HepG2 (cell line): Measurements from ENCODE around the gene ZIC4. TPM values are rescaled to one million over a fixed set of nuclear protein-coding genes. Genes with fewer than 3 reads are reported as not detected.

Experiments used
- ATAC-seq: fragments of 200-7000 bp; cut with Tn5 transposase; 3 replicates; pipeline ENCODE4 v1.9.1; 2020; ENCODE audit warnings: mild to moderate bottlenecking, moderate library complexity
- BruUV-seq: library from RNA; stranded (reverse); fragments of 400-500 nt; replicated peaks from 2 replicates; lab custom pipeline; 2021; lab: Mats Ljungman, UMichigan
- CTCF ChIA-PET: fragments of 300-600 bp; formaldehyde crosslinking; extraction: SDS; loops from one replicate; lab custom pipeline; 2021; ENCODE audit warnings: low total read pairs, inconsistent platforms, low intra/inter-chr PET ratio; lab: Yijun Ruan, JAX
- POLR2A ChIA-PET: fragments of 350-600 bp; sonication (Branson Sonifier 250); formaldehyde crosslinking; loops from one replicate; lab custom pipeline; 2020; ENCODE audit warnings: antibody characterized with exemption, inconsistent platforms; lab: Yijun Ruan, JAX
- DNase-seq: peaks from one replicate; pipeline ENCODE4 v3.0.0-alpha.2; 2015; ENCODE audit warnings: low spot score
- FAIRE-seq: peaks from 3 replicates; lab custom pipeline; 2011; peaks lifted over from hg19 to GRCh38; lab: Jason Lieb, UNC
- H2AFZ ChIP-seq: one replicate; pipeline ENCODE4 v1.6.1; 2011; ENCODE audit warnings: low read length, inconsistent platforms
- H3K27ac ChIP-seq: fragments of 300-600 bp; 3 replicates; pipeline ENCODE4 v1.8.0; 2011; ENCODE audit warnings: mixed run types, mild to moderate bottlenecking, mixed read lengths, low read length, inconsistent platforms; ENCODE audit not compliant: insufficient read depth; ENCODE audit errors: extremely low read length
- H3K27me3 ChIP-seq, 2 experiments: fragments of 200-600 bp in 1 of 2; 2 replicates in 1 of 2; 3 replicates in 1 of 2; pipeline versions ENCODE4 v1.6.0 to v1.8.0; 2011; ENCODE audit warnings: low read length in 2 of 2, mild to moderate bottlenecking in 2 of 2, moderate library complexity in 2 of 2, inconsistent platforms in 1 of 2; ENCODE audit not compliant: insufficient read depth in 2 of 2, control insufficient read depth in 1 of 2
- H3K36me3 ChIP-seq, 2 experiments: fragments of 200-600 bp in 1 of 2; replicated peaks in 1 of 2; 2 replicates in 1 of 2; 3 replicates in 1 of 2; pipeline versions ENCODE4 v1.5.1 to v1.8.0; 2011; ENCODE audit warnings: low read length in 2 of 2, inconsistent platforms in 1 of 2; ENCODE audit not compliant: insufficient read depth in 2 of 2, control insufficient read depth in 1 of 2
- H3K4me1 ChIP-seq: 2 replicates; pipeline ENCODE4 v1.5.1; 2012; ENCODE audit warnings: low read length, inconsistent platforms; ENCODE audit not compliant: insufficient read depth
- H3K4me2 ChIP-seq: 2 replicates; pipeline ENCODE4 v1.6.0; 2011; ENCODE audit warnings: low read depth, low read length, inconsistent platforms
- H3K4me3 ChIP-seq, 3 experiments: fragments of 200-600 bp in 1 of 3; sonication (generic), shearing (Covaris generic) in 1 of 3; replicated peaks in 1 of 3; 2 replicates each; pipeline ENCODE4 v1.5.1; 2011 to 2016; ENCODE audit warnings: low read length in 3 of 3, inconsistent platforms in 2 of 3, low read depth in 2 of 3, mild to moderate bottlenecking in 2 of 3, control low read depth in 1 of 3, mixed read lengths in 1 of 3; ENCODE audit not compliant: insufficient read depth in 1 of 3
- H3K79me2 ChIP-seq: one replicate; pipeline ENCODE4 v1.6.1; 2011; ENCODE audit warnings: low read length, inconsistent platforms; ENCODE audit not compliant: insufficient read depth
- H3K9ac ChIP-seq: 2 replicates; pipeline ENCODE4 v1.6.0; 2011; ENCODE audit warnings: mild to moderate bottlenecking, low read depth, low read length, inconsistent platforms; ENCODE audit not compliant: insufficient read depth
- H3K9me3 ChIP-seq: 2 replicates; pipeline ENCODE4 v1.5.1; 2012; ENCODE audit warnings: mild to moderate bottlenecking, low read length
- H4K20me1 ChIP-seq: 2 replicates; pipeline ENCODE4 v1.6.0; 2011; ENCODE audit warnings: inconsistent platforms, mild to moderate bottlenecking, low read length, moderate library complexity; ENCODE audit not compliant: insufficient read depth
- DNMT1 ChIP-seq: sonication (generic); formaldehyde crosslinking; IDR thresholded peaks from 2 replicates; pipeline ENCODE4 v1.5.1; 2020; ENCODE audit warnings: mild to moderate bottlenecking, missing genetic modification reagents
- ELF1 ChIP-seq: sonication (generic); formaldehyde crosslinking; IDR thresholded peaks from 2 replicates; pipeline ENCODE4 v1.4.0; 2020; ENCODE audit warnings: missing genetic modification reagents
- FOXK1 ChIP-seq: sonication (generic); formaldehyde crosslinking; IDR thresholded peaks from 2 replicates; pipeline ENCODE4 v1.4.0; 2020; ENCODE audit warnings: low read depth, missing genetic modification reagents, borderline replicate concordance
- HMG20A ChIP-seq: IDR thresholded peaks from 2 replicates; pipeline ENCODE4 v1.6.1; 2016; ENCODE audit warnings: borderline replicate concordance
- IKZF1 ChIP-seq: fragments of 450-650 bp; IDR thresholded peaks from 2 replicates; pipeline ENCODE4 v1.7.1; 2016
- IKZF4 ChIP-seq: sonication (generic); formaldehyde crosslinking; IDR thresholded peaks from 2 replicates; pipeline ENCODE4 v1.5.1; 2020; ENCODE audit warnings: borderline replicate concordance, mild to moderate bottlenecking, low read depth, missing genetic modification reagents; ENCODE audit errors: not compliant biosample characterization
- JDP2 ChIP-seq: sonication (generic); formaldehyde crosslinking; IDR thresholded peaks from 2 replicates; pipeline ENCODE4 v1.8.1; 2022; ENCODE audit warnings: missing genetic modification reagents, borderline replicate concordance
- KLF9 ChIP-seq: IDR thresholded peaks from 2 replicates; pipeline ENCODE4 v1.6.1; 2016; ENCODE audit warnings: low read depth
- MAFK ChIP-seq, 2 experiments: IDR thresholded peaks in 1 of 2; conservative IDR thresholded peaks in 1 of 2; 2 replicates each; pipeline ENCODE4 v1.6.1; 2011; ENCODE audit warnings: improper control_type of control experiment in 2 of 2, low read length in 2 of 2
- MEIS2 ChIP-seq: sonication (generic); formaldehyde crosslinking; IDR thresholded peaks from 2 replicates; pipeline ENCODE4 v1.9.0; 2021; ENCODE audit warnings: mild to moderate bottlenecking, missing genetic modification reagents
- NBN ChIP-seq: fragments of 450-650 bp; conservative IDR thresholded peaks from 2 replicates; pipeline ENCODE4 v1.6.1; 2017
- POLR2AphosphoS5 ChIP-seq: IDR thresholded peaks from 2 replicates; pipeline ENCODE4 v1.6.1; 2012; ENCODE audit warnings: low read depth, low read length
- SIN3A ChIP-seq: IDR thresholded peaks from 2 replicates; pipeline ENCODE4 v1.6.1; 2011; ENCODE audit warnings: low read depth, mild to moderate bottlenecking, control low read depth, low read length, borderline replicate concordance
- TBX2 ChIP-seq: sonication (generic); formaldehyde crosslinking; IDR thresholded peaks from 2 replicates; pipeline ENCODE4 v1.5.0; 2020; ENCODE audit warnings: missing genetic modification reagents, mild to moderate bottlenecking, borderline replicate concordance
- ZNF333 ChIP-seq: sonication (generic); formaldehyde crosslinking; IDR thresholded peaks from 2 replicates; pipeline ENCODE4 v1.4.0; 2020; ENCODE audit warnings: mild to moderate bottlenecking, missing genetic modification reagents, borderline replicate concordance
- ZNF615 ChIP-seq: sonication (generic); formaldehyde crosslinking; IDR thresholded peaks from 2 replicates; pipeline ENCODE4 v1.5.0; 2020; ENCODE audit warnings: mild to moderate bottlenecking, missing genetic modification reagents, borderline replicate concordance
- ZNF619 ChIP-seq: sonication (generic); formaldehyde crosslinking; IDR thresholded peaks from 2 replicates; pipeline ENCODE4 v1.4.0; 2020; ENCODE audit warnings: mild to moderate bottlenecking, missing genetic modification reagents
- WGBS: methylation state at CpG from one replicate; pipeline ENCODE4 v1.1.6; 2017; ENCODE audit warnings: low lambda C conversion rate; 5-methylcytosine and 5-hydroxymethylcytosine counted together
- in situ Hi-C: cut with HindIII; loops from 2 replicates; pipeline ENCODE4 v1.10.0; 2017; ENCODE audit warnings: low pct_unique_long_range_greater_than_20kb; ENCODE audit not compliant: extremely low pct_ligation_motif_present
- intact Hi-C: fragments of 100-400 bp; cut with micrococcal nuclease; formaldehyde crosslinking; loops from one replicate; pipeline ENCODE4 v1.10.0; 2022; ENCODE audit not compliant: unreplicated experiment
- polyA plus RNA-seq, 8 experiments: library from polyadenylated mRNA; depleted of rRNA in 3 of 8; stranded (reverse) in 7 of 8; unstranded in 1 of 8; fragments of >200 nt; fragmentation: Illumina TruSeq in 4 of 8; extraction: Trizol in 4 of 8; gene quantifications; 2 replicates each; pipeline versions ENCODE4 v1.2.1 to v1.2.3, GENCODE V29; 2011 to 2016; ENCODE audit warnings: low read depth in 4 of 8, missing spikeins in 1 of 8, mixed read lengths in 1 of 8; ENCODE audit not compliant: insufficient read depth in 1 of 8
- total RNA-seq, 5 experiments: library from RNA; depleted of rRNA; stranded (reverse); fragments of >200 nt; fragmentation: Illumina TruSeq; extraction: Trizol; gene quantifications; 2 replicates each; pipeline ENCODE4 v1.2.3, GENCODE V29; 2016; ENCODE audit warnings: low read depth in 1 of 5
- TF ChIP-seq, protein P1 (sequence below): sonication (generic); formaldehyde crosslinking; IDR thresholded peaks from 2 replicates; pipeline ENCODE4 v1.4.0; 2020; ENCODE audit warnings: missing genetic modification reagents, borderline replicate concordance
- TF ChIP-seq, protein P2 (sequence below): sonication (generic); formaldehyde crosslinking; IDR thresholded peaks from 2 replicates; pipeline ENCODE4 v1.5.1; 2020; ENCODE audit warnings: missing genetic modification reagents, mild to moderate bottlenecking, borderline replicate concordance
- TF ChIP-seq, protein P3 (sequence below): sonication (generic); formaldehyde crosslinking; IDR thresholded peaks from 2 replicates; pipeline ENCODE4 v1.4.0; 2020; ENCODE audit warnings: missing genetic modification reagents, mild to moderate bottlenecking, borderline replicate concordance

The ZIC4 gene
- total and polyA plus RNA-seq, 2 of the 13 experiments (the other 11 are each of a cell fraction or from before 2014, with no cell fraction given) = not detected

DNA sequence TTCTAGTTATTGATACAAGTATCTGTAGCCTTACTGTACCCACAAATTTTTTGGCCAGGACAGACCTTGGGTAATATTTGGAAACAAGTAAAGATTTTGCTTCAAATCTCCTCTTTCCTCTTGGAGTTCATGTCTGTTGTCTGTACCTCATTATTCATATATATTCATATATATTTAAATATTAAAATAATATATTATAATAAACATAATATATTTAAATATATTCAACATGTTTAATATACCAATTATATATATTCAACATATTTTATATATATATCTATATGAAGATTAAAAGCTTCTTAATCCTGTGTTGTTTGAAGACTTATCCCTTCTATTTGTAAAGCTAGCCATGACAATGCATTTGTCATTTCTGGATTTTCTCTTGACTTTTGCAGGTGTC is 40.9 kb upstream of the ZIC4 start (continued):
- TF ChIP-seq, protein P1, sequence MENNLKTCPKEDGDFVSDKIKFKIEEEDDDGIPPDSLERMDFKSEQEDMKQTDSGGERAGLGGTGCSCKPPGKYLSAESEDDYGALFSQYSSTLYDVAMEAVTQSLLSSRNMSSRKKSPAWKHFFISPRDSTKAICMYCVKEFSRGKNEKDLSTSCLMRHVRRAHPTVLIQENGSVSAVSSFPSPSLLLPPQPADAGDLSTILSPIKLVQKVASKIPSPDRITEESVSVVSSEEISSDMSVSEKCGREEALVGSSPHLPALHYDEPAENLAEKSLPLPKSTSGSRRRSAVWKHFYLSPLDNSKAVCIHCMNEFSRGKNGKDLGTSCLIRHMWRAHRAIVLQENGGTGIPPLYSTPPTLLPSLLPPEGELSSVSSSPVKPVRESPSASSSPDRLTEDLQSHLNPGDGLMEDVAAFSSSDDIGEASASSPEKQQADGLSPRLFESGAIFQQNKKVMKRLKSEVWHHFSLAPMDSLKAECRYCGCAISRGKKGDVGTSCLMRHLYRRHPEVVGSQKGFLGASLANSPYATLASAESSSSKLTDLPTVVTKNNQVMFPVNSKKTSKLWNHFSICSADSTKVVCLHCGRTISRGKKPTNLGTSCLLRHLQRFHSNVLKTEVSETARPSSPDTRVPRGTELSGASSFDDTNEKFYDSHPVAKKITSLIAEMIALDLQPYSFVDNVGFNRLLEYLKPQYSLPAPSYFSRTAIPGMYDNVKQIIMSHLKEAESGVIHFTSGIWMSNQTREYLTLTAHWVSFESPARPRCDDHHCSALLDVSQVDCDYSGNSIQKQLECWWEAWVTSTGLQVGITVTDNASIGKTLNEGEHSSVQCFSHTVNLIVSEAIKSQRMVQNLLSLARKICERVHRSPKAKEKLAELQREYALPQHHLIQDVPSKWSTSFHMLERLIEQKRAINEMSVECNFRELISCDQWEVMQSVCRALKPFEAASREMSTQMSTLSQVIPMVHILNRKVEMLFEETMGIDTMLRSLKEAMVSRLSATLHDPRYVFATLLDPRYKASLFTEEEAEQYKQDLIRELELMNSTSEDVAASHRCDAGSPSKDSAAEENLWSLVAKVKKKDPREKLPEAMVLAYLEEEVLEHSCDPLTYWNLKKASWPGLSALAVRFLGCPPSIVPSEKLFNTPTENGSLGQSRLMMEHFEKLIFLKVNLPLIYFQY (CRISPR knock-in tag) = no peak
- no peak for TF ChIP-seq TBX2
- TF ChIP-seq ELF1 (CRISPR knock-in tag) = no peak
- TF ChIP-seq ZNF615 (CRISPR knock-in tag) = no peak
- TF ChIP-seq, protein P2, sequence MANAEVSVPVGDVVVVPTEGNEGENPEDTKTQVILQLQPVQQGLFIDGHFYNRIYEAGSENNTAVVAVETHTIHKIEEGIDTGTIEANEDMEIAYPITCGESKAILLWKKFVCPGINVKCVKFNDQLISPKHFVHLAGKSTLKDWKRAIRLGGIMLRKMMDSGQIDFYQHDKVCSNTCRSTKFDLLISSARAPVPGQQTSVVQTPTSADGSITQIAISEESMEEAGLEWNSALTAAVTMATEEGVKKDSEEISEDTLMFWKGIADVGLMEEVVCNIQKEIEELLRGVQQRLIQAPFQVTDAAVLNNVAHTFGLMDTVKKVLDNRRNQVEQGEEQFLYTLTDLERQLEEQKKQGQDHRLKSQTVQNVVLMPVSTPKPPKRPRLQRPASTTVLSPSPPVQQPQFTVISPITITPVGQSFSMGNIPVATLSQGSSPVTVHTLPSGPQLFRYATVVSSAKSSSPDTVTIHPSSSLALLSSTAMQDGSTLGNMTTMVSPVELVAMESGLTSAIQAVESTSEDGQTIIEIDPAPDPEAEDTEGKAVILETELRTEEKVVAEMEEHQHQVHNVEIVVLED (CRISPR knock-in tag) = no peak
- no peak for TF ChIP-seq ZNF333 (CRISPR knock-in tag)
- TF ChIP-seq IKZF1 = no peak

DNA sequence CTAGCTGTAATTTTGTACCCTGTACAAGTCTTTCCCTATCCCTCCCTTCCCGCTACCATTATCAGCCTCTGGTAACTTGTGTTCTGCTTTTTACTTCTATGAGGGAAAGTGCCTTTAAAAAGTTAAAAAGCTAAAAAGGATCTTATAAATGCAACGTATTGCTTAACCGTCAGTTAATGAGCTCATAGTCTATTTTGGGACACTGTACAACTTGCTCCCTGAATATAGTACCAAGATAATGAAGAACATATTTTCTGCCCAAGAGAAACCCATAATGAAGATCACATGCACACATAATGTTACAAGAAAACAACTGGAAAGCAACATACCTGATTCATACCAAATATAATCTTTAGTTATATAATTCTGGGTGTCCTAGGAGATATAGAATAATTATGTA is 25.4 kb upstream of the ZIC4 start:
- H3K36me3 ChIP-seq = no peaks in the 10 kb centered on the region
- no peaks in the 10 kb centered on the region for H3K9me3 ChIP-seq
- H4K20me1 ChIP-seq = no peaks in the 10 kb centered on the region
- no peak overlapping the region for H2AFZ ChIP-seq
- intact Hi-C loops = no loop called here
- no peak overlapping the region for H3K9ac ChIP-seq
- no TSS peak for BruUV-seq
- in situ Hi-C loops = no loop called here
- no peak overlapping the region for H3K27ac ChIP-seq
- no peak overlapping the region for H3K4me3 ChIP-seq
- ATAC-seq = no peak
- FAIRE-seq = no peak
- no peaks in the 10 kb centered on the region for H3K79me2 ChIP-seq
- WGBS = 14% methylated on average over 3 of the region's 3 CpGs
- no peak overlapping the region for H3K4me2 ChIP-seq
- ChIA-PET CTCF (no interaction called here), POLR2A (no interaction called here)
- no peak for DNase-seq
- H3K4me1 ChIP-seq = no peaks in the 10 kb centered on the region
- peaks cover 0 to 1% of the 10 kb centered on the region in 2 experiments; a peak in 2 of 5 replicates for H3K27me3 ChIP-seq
- TF ChIP-seq MAFK (conservative IDR thresholded peaks at IDR 0.05 in 1 of 2, IDR thresholded peaks at IDR 0.05 in 1 of 2; ENCODE audit: low read length in 2 of 2) (no peak), POLR2AphosphoS5 (no peak), HMG20A (CRISPR knock-in tag) (no peak), FOXK1 (CRISPR knock-in tag) (no peak), MEIS2 (CRISPR knock-in tag) (no peak), KLF9 (no peak), JDP2 (CRISPR knock-in tag) (no peak), IKZF4 (no peak), DNMT1 (CRISPR knock-in tag) (no peak), ZNF619 (CRISPR knock-in tag) (no peak), SIN3A (no peak), NBN (no peak)
- TF ChIP-seq, protein P3, sequence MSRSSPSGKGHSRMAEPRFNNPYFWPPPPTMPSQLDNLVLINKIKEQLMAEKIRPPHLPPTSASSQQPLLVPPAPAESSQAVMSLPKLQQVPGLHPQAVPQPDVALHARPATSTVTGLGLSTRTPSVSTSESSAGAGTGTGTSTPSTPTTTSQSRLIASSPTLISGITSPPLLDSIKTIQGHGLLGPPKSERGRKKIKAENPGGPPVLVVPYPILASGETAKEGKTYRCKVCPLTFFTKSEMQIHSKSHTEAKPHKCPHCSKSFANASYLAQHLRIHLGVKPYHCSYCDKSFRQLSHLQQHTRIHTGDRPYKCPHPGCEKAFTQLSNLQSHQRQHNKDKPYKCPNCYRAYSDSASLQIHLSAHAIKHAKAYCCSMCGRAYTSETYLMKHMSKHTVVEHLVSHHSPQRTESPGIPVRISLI = no peak
